GM23338 (cell line): ENCODE results near the gene SLC25A13. TPM values are rescaled to one million over a fixed set of nuclear protein-coding genes. Genes with fewer than 3 reads are reported as not detected.

ENCODE experiments used
- ATAC-seq: fragments of 200-7000 bp; cut with Tn5 transposase; 3 replicates; pipeline ENCODE4 v1.9.1; 2020
- DNase-seq: peaks from one replicate; pipeline ENCODE4 v3.0.0-alpha.2; 2015; ENCODE audit warnings: low spot score
- H2AFZ ChIP-seq: fragments of 200-600 bp; sonication (generic); 2 replicates; pipeline ENCODE4 v1.8.0; 2016; ENCODE audit warnings: antibody characterized with exemption, mild to moderate bottlenecking, moderate library complexity
- H3F3A ChIP-seq: fragments of 200-600 bp; sonication (generic); replicated peaks from 2 replicates; pipeline ENCODE4 v1.8.0; 2017; ENCODE audit warnings: antibody characterized with exemption, mixed run types, low read depth
- H3K27ac ChIP-seq: fragments of 200-600 bp; sonication (generic); 2 replicates; pipeline ENCODE4 v1.6.1; 2016; ENCODE audit warnings: low read depth
- H3K27me3 ChIP-seq: fragments of 200-600 bp; sonication (generic); 2 replicates; pipeline ENCODE4 v1.8.0; 2016; ENCODE audit warnings: mild to moderate bottlenecking, mixed run types, moderate library complexity; ENCODE audit not compliant: insufficient read depth
- H3K36me3 ChIP-seq: fragments of 200-600 bp; sonication (generic); 2 replicates; pipeline ENCODE4 v1.8.0; 2016; ENCODE audit warnings: mild to moderate bottlenecking; ENCODE audit not compliant: insufficient read depth
- H3K4me1 ChIP-seq: fragments of 200-600 bp; sonication (generic); 2 replicates; pipeline ENCODE4 v1.8.0; 2016; ENCODE audit warnings: mild to moderate bottlenecking, moderate library complexity; ENCODE audit not compliant: insufficient read depth
- H3K4me2 ChIP-seq: fragments of 200-600 bp; sonication (generic); 2 replicates; pipeline ENCODE4 v1.7.1; 2017; ENCODE audit warnings: mixed run types
- H3K4me3 ChIP-seq: fragments of 200-600 bp; sonication (generic); 2 replicates; pipeline ENCODE4 v1.6.1; 2016; ENCODE audit warnings: mixed run types
- H3K79me2 ChIP-seq: fragments of 200-600 bp; sonication (generic); replicated peaks from 2 replicates; pipeline ENCODE4 v1.8.0; 2017; ENCODE audit warnings: mild to moderate bottlenecking; ENCODE audit not compliant: insufficient read depth
- H3K9me2 ChIP-seq: fragments of 200-600 bp; sonication (generic); 2 replicates; pipeline ENCODE4 v1.8.0; 2017; ENCODE audit not compliant: insufficient read depth
- H4K20me1 ChIP-seq: fragments of 200-600 bp; sonication (generic); replicated peaks from 2 replicates; pipeline ENCODE4 v1.8.0; 2017; ENCODE audit warnings: mild to moderate bottlenecking; ENCODE audit not compliant: insufficient read depth
- H3K27ac Mint-ChIP-seq: 2 replicates; pipeline ENCODE4 v1.8.0; 2020; ENCODE audit warnings: inconsistent platforms, mild to moderate bottlenecking, moderate library complexity, mixed read lengths
- H3K27me3 Mint-ChIP-seq: 3 replicates; pipeline ENCODE4 v1.8.0; 2022; ENCODE audit warnings: low read depth, mild to moderate bottlenecking, moderate library complexity, mixed read lengths, inconsistent platforms; ENCODE audit not compliant: insufficient read depth, poor library complexity
- H3K36me3 Mint-ChIP-seq: 3 replicates; pipeline ENCODE4 v1.8.0; 2021; ENCODE audit warnings: low read depth, mild to moderate bottlenecking, inconsistent platforms, moderate library complexity, mixed read lengths
- H3K4me1 Mint-ChIP-seq: 3 replicates; pipeline ENCODE4 v1.8.0; 2020; ENCODE audit warnings: mild to moderate bottlenecking, inconsistent platforms, mixed read lengths
- H3K4me3 Mint-ChIP-seq: 3 replicates; pipeline ENCODE4 v1.8.0; 2021; ENCODE audit warnings: moderate library complexity, mild to moderate bottlenecking, inconsistent platforms, mixed read lengths
- H3K9me3 Mint-ChIP-seq: 3 replicates; pipeline ENCODE4 v1.8.0; 2020; ENCODE audit warnings: moderate library complexity, mild to moderate bottlenecking, inconsistent platforms, mixed read lengths
- CREB1 ChIP-seq: fragments of 250-450 bp; sonication (Bioruptor Pico); IDR thresholded peaks from 2 replicates; pipeline ENCODE4 v1.5.0; 2020; ENCODE audit warnings: low read depth, mild to moderate bottlenecking, moderate library complexity
- CTCF ChIP-seq, 2 experiments: fragments of 200-600 bp in 1 of 2; sonication (generic) in 1 of 2; conservative IDR thresholded peaks; 2 replicates each; pipeline versions ENCODE4 v1.5.1 to v1.6.1; 2016 to 2017; ENCODE audit warnings: antibody characterized with exemption in 2 of 2, low read depth in 2 of 2, mild to moderate bottlenecking in 2 of 2, moderate library complexity in 1 of 2
- EZH2 ChIP-seq: fragments of 200-600 bp; sonication (generic); IDR thresholded peaks from one replicate; pipeline ENCODE4 v1.8.0; 2017; ENCODE audit warnings: antibody characterized with exemption, mild to moderate bottlenecking, low read depth; ENCODE audit not compliant: unreplicated experiment
- EZH2phosphoT487 ChIP-seq: fragments of 200-600 bp; sonication (generic); IDR thresholded peaks from one replicate; pipeline ENCODE4 v1.8.1; 2018; ENCODE audit warnings: antibody characterized with exemption; ENCODE audit not compliant: unreplicated experiment
- NANOG ChIP-seq: IDR thresholded peaks from 2 replicates; pipeline ENCODE4 v1.6.1; 2016; ENCODE audit warnings: antibody characterized with exemption, borderline replicate concordance
- POLR2AphosphoS5 ChIP-seq: IDR thresholded peaks from 2 replicates; pipeline ENCODE4 v1.6.1; 2016; ENCODE audit warnings: antibody characterized with exemption, low read depth
- STAT1 ChIP-seq: IDR thresholded peaks from one replicate; pipeline ENCODE4 v1.6.1; 2016; ENCODE audit warnings: antibody characterized with exemption; ENCODE audit not compliant: unreplicated experiment
- ZNF331 ChIP-seq: fragments of 250-450 bp; sonication (Bioruptor Pico); IDR thresholded peaks from 2 replicates; pipeline ENCODE4 v1.5.0; 2020; ENCODE audit warnings: low read depth, mild to moderate bottlenecking, moderate library complexity
- ZNF462 ChIP-seq: fragments of 250-450 bp; sonication (Bioruptor Pico); IDR thresholded peaks from 2 replicates; pipeline ENCODE4 v1.5.0; 2020; ENCODE audit warnings: mild to moderate bottlenecking, moderate library complexity
- polyA plus RNA-seq: library from polyadenylated mRNA; unstranded; fragments of >200 nt; fragmentation: Nextera tagmentation; extraction: Ambion mirVana; gene quantifications from 2 replicates; pipeline ENCODE4 v1.2.1, GENCODE V29; 2016
- total RNA-seq: library from RNA; depleted of rRNA; stranded (reverse); fragments of >200 nt; shearing (Covaris generic); gene quantifications from 2 replicates; pipeline ENCODE4 v1.2.3, GENCODE V29; 2014

SLC25A13 gene
- total and polyA plus RNA-seq, 2 experiments from 2014 or later, result 51.1 to 84.6 TPM

- Mint-ChIP-seq H3K4me1 (peaks cover 3% of the 10 kb centered on the region; the same call in 1 of the 3 replicates), H3K27ac (no peak overlapping the region), H3K9me3 (no peaks in the 10 kb centered on the region), H3K4me3 (no peak overlapping the region), H3K27me3 (peaks cover 2% of the 10 kb centered on the region), H3K36me3 (peaks cover 12% of the 10 kb centered on the region)
- H3K27me3 ChIP-seq, result no peaks in the 10 kb centered on the region
- TF ChIP-seq NANOG (no peak), EZH2 (no peak), STAT1 (no peak), CTCF (conservative IDR thresholded peaks at IDR 0.05; ENCODE audit: low read depth in 2 of 2) (no peak), ZNF462 (no peak), ZNF331 (CRISPR knock-in tag) (no peak), EZH2phosphoT487 (no peak), CREB1 (CRISPR knock-in tag) (no peak), POLR2AphosphoS5 (no peak)
- H2AFZ ChIP-seq, result no peak overlapping the region
- ATAC-seq (no peak), DNase-seq (no peak)
- H3F3A ChIP-seq, result no peaks in the 10 kb centered on the region
- H3K36me3 ChIP-seq, result no peaks in the 10 kb centered on the region
- H3K4me3 ChIP-seq, result no peak overlapping the region
- no peak overlapping the region for H3K27ac ChIP-seq
- H4K20me1 ChIP-seq, result peaks cover 11% of the 10 kb centered on the region
- no peaks in the 10 kb centered on the region for H3K4me1 ChIP-seq
- no peak overlapping the region for H3K4me2 ChIP-seq
- H3K79me2 ChIP-seq, result peaks cover 23% of the 10 kb centered on the region; the same call in 1 of the 2 replicates
- H3K9me2 ChIP-seq, result no peaks in the 10 kb centered on the region
Observed at GRCh38 chr7:96237040-96237439, 84.9 kb downstream of the SLC25A13 start.
